GM19043 (cell line): Measurements from ENCODE around the gene SERP2.

Experiments
- ATAC-seq: cut with Tn5 transposase; IDR thresholded peaks from one replicate; pipeline ENCODE4 v1.9.1; 2021; ENCODE audit warnings: low read depth; ENCODE audit not compliant: unreplicated experiment

SERP2 gene

GRCh38 chr13:44431150-44431549 lies 57.5 kb downstream of the SERP2 start:
- no peak for ATAC-seq

GRCh38 chr13:44432650-44433049 lies 59.0 kb downstream of the SERP2 start:
- ATAC-seq = no peak

GRCh38 chr13:44433863-44434765 lies 60.5 kb downstream of the SERP2 start:
- ATAC-seq = no peak

- ATAC-seq = no peak
Measured at GRCh38 chr13:44434766-44435141, 61.1 kb downstream of the SERP2 start.

- no peak for ATAC-seq
Measured at GRCh38 chr13:44435142-44435918, 61.7 kb downstream of the SERP2 start.

- ATAC-seq = no peak
Measured at GRCh38 chr13:44435919-44436510, 62.4 kb downstream of the SERP2 start.

GRCh38 chr13:44436589-44437337 lies 63.1 kb downstream of the SERP2 start:
- no peak for ATAC-seq

- ATAC-seq = no peak
Measured at GRCh38 chr13:44437356-44438233, 64.0 kb downstream of the SERP2 start.

GRCh38 chr13:44438234-44438579 lies 64.6 kb downstream of the SERP2 start:
- ATAC-seq = no peak

- no peak for ATAC-seq
Measured at GRCh38 chr13:44439452-44440024, 65.9 kb downstream of the SERP2 start.

- ATAC-seq = no peak
Measured at GRCh38 chr13:44440046-44440608, 66.5 kb downstream of the SERP2 start.
